GM19043 (cell line): ENCODE data around the gene MYH4.

Experiments used
- ATAC-seq: cut with Tn5 transposase; IDR thresholded peaks from one replicate; pipeline ENCODE4 v1.9.1; 2021; ENCODE audit warnings: low read depth; ENCODE audit not compliant: unreplicated experiment

MYH4 gene

GRCh38 chr17:10469459-10469858, at the start of gene MYH4:
MYH4 (minus strand) TSS chr17:10469559; CDS start chr17:10466745, 2,814 bp downstream.
- no peak for ATAC-seq

- ATAC-seq = no peak
Observed at GRCh38 chr17:10518271-10519037, 49.1 kb upstream of the MYH4 start, which contains the start of gene MYH1. MYH1 (minus strand) TSS chr17:10518542; CDS start chr17:10516642, 1,900 bp downstream.

GRCh38 chr17:10516638-10517037, 47.3 kb upstream of the MYH4 start:
- no peak for ATAC-seq

- no peak for ATAC-seq
Observed at GRCh38 chr17:10516065-10516464, 46.7 kb upstream of the MYH4 start.

- ATAC-seq = no peak
Observed at GRCh38 chr17:10513299-10514067, 44.1 kb upstream of the MYH4 start.

- ATAC-seq = no peak
Observed at GRCh38 chr17:10512856-10513255, 43.5 kb upstream of the MYH4 start.

GRCh38 chr17:10499950-10500349, 30.6 kb upstream of the MYH4 start:
- ATAC-seq = no peak

GRCh38 chr17:10492004-10492403, 22.6 kb upstream of the MYH4 start:
- no peak for ATAC-seq

- ATAC-seq = no peak
Observed at GRCh38 chr17:10482252-10482651, 12.9 kb upstream of the MYH4 start.

GRCh38 chr17:10477701-10478100, 8.3 kb upstream of the MYH4 start:
- ATAC-seq = no peak

GRCh38 chr17:10474536-10474935, 5.2 kb upstream of the MYH4 start:
- ATAC-seq = no peak

GRCh38 chr17:10471858-10472257, 2.5 kb upstream of the MYH4 start:
- no peak for ATAC-seq

- no peak for ATAC-seq
Observed at GRCh38 chr17:10463402-10463801, 6.0 kb downstream of the MYH4 start.

GRCh38 chr17:10460062-10460461, 9.3 kb downstream of the MYH4 start:
- no peak for ATAC-seq

- no peak for ATAC-seq
Observed at GRCh38 chr17:10458701-10459100, 10.7 kb downstream of the MYH4 start.

GRCh38 chr17:10457952-10458351, 11.4 kb downstream of the MYH4 start:
- no peak for ATAC-seq

- ATAC-seq = no peak
Observed at GRCh38 chr17:10447026-10447931, 22.1 kb downstream of the MYH4 start.

- ATAC-seq = no peak
Observed at GRCh38 chr17:10439816-10440215, 29.5 kb downstream of the MYH4 start.

- no peak for ATAC-seq
Observed at GRCh38 chr17:10435096-10435495, 34.3 kb downstream of the MYH4 start.

- ATAC-seq = no peak
Observed at GRCh38 chr17:10429421-10430045, 39.8 kb downstream of the MYH4 start.
